Astrocyte (in vitro differentiated cells and primary cell): Measurements from ENCODE around the gene SCNN1B. TPM values are rescaled to one million over a fixed set of nuclear protein-coding genes. Genes with fewer than 3 reads are reported as not detected.

Experiments used
- DNase-seq: peaks from one replicate; pipeline ENCODE4 v3.0.0-alpha.2; 2010; ENCODE audit warnings: low read depth
- FAIRE-seq: peaks from 2 replicates; lab custom pipeline; 2011; peaks lifted over from hg19 to GRCh38; lab: Jason Lieb, UNC
- H2AFZ ChIP-seq: 2 replicates; pipeline ENCODE4 v1.6.0; 2012; ENCODE audit warnings: low read depth, low read length, inconsistent platforms
- H3K27ac ChIP-seq: 2 replicates; pipeline ENCODE4 v1.5.1; 2011; ENCODE audit warnings: low read depth, low read length, inconsistent platforms
- H3K27me3 ChIP-seq: 2 replicates; pipeline ENCODE4 v1.6.0; 2011; ENCODE audit warnings: low read length, inconsistent platforms; ENCODE audit not compliant: insufficient read depth
- H3K36me3 ChIP-seq: 2 replicates; pipeline ENCODE4 v1.5.1; 2011; ENCODE audit warnings: low read length, inconsistent platforms; ENCODE audit not compliant: insufficient read depth
- H3K4me1 ChIP-seq: 2 replicates; pipeline ENCODE4 v1.5.1; 2011; ENCODE audit warnings: low read length, inconsistent platforms; ENCODE audit not compliant: insufficient read depth
- H3K4me2 ChIP-seq: 2 replicates; pipeline ENCODE4 v1.6.0; 2012; ENCODE audit warnings: low read length, inconsistent platforms
- H3K4me3 ChIP-seq: 2 replicates; pipeline ENCODE4 v1.5.1; 2011; ENCODE audit warnings: low read depth, mild to moderate bottlenecking, low read length, inconsistent platforms; ENCODE audit not compliant: insufficient read depth
- H3K79me2 ChIP-seq: 2 replicates; pipeline ENCODE4 v1.6.0; 2012; ENCODE audit warnings: mild to moderate bottlenecking, low read length, inconsistent platforms; ENCODE audit not compliant: insufficient read depth
- H3K9ac ChIP-seq: 2 replicates; pipeline ENCODE4 v1.6.0; 2012; ENCODE audit warnings: mild to moderate bottlenecking, low read length, inconsistent platforms
- H3K9me3 ChIP-seq: 2 replicates; pipeline ENCODE4 v1.5.1; 2012; ENCODE audit warnings: low read depth, mild to moderate bottlenecking, low read length, inconsistent platforms; ENCODE audit not compliant: insufficient read depth
- H4K20me1 ChIP-seq: 2 replicates; pipeline ENCODE4 v1.6.0; 2012; ENCODE audit warnings: low read length, inconsistent platforms; ENCODE audit not compliant: insufficient read depth
- H3K27ac Mint-ChIP-seq: one replicate; pipeline ENCODE4 v1.8.0; 2021; ENCODE audit warnings: mild to moderate bottlenecking, mixed read lengths; ENCODE audit not compliant: unreplicated experiment
- H3K27me3 Mint-ChIP-seq: one replicate; pipeline ENCODE4 v1.8.0; 2021; ENCODE audit warnings: low read depth, mixed read lengths; ENCODE audit not compliant: unreplicated experiment
- H3K36me3 Mint-ChIP-seq: one replicate; pipeline ENCODE4 v1.8.0; 2021; ENCODE audit warnings: low read depth, mixed read lengths; ENCODE audit not compliant: unreplicated experiment
- H3K4me1 Mint-ChIP-seq: one replicate; pipeline ENCODE4 v1.8.0; 2021; ENCODE audit warnings: low read depth, mixed read lengths; ENCODE audit not compliant: unreplicated experiment
- H3K4me3 Mint-ChIP-seq: one replicate; pipeline ENCODE4 v1.8.0; 2021; ENCODE audit warnings: mild to moderate bottlenecking, moderate library complexity, mixed read lengths; ENCODE audit not compliant: unreplicated experiment
- H3K9me3 Mint-ChIP-seq: one replicate; pipeline ENCODE4 v1.8.0; 2021; ENCODE audit warnings: mild to moderate bottlenecking, mixed read lengths; ENCODE audit not compliant: unreplicated experiment
- CTCF ChIP-seq: IDR thresholded peaks from 2 replicates; pipeline ENCODE4 v1.5.1; 2011; ENCODE audit warnings: low read depth, mild to moderate bottlenecking, inconsistent platforms, low read length, moderate library complexity; ENCODE audit not compliant: insufficient read depth
- EZH2 ChIP-seq: IDR thresholded peaks from 2 replicates; pipeline ENCODE4 v1.6.1; 2012; ENCODE audit warnings: mild to moderate bottlenecking, low read length, inconsistent platforms; ENCODE audit not compliant: insufficient read depth
- total RNA-seq: library from RNA; stranded (reverse); gene quantifications from 2 replicates; pipeline ENCODE4 v1.2.1, GENCODE V29; 2021

The SCNN1B gene
- total RNA-seq, 1 donor from 2014 or later: not detected

GRCh38 chr16:23343643-23344612 is 41.8 kb downstream of the SCNN1B start:
- Histone ChIP-seq H3K9me3 (no peaks in the 10 kb centered on the region), H3K4me1 (no peaks in the 10 kb centered on the region), H4K20me1 (no peaks in the 10 kb centered on the region), H3K9ac (no peak overlapping the region), H3K79me2 (no peaks in the 10 kb centered on the region), H3K4me2 (no peak overlapping the region), H2AFZ (no peak overlapping the region), H3K27me3 (no peaks in the 10 kb centered on the region), H3K27ac (no peak overlapping the region), H3K4me3 (no peak overlapping the region), H3K36me3 (no peaks in the 10 kb centered on the region)
- no peak for DNase-seq
- Mint-ChIP-seq H3K27ac (no peak overlapping the region), H3K27me3 (peaks cover 21% of the 10 kb centered on the region), H3K9me3 (peaks cover 2% of the 10 kb centered on the region), H3K36me3 (no peaks in the 10 kb centered on the region), H3K4me3 (no peak overlapping the region), H3K4me1 (no peaks in the 10 kb centered on the region)
- no peak for FAIRE-seq
- no peak for TF ChIP-seq CTCF

GRCh38 chr16:23345237-23345636 is 43.1 kb downstream of the SCNN1B start:
- H3K4me2 ChIP-seq: no peak overlapping the region
- no peaks in the 10 kb centered on the region for H4K20me1 ChIP-seq
- H3K4me3 Mint-ChIP-seq: no peak overlapping the region
- H3K4me1 ChIP-seq: no peaks in the 10 kb centered on the region
- TF ChIP-seq CTCF (no peak), EZH2 (no peak)
- H3K36me3 ChIP-seq: no peaks in the 10 kb centered on the region
- no peaks in the 10 kb centered on the region for H3K79me2 ChIP-seq
- H3K27me3 ChIP-seq: no peaks in the 10 kb centered on the region
- no peak for FAIRE-seq
- H2AFZ ChIP-seq: no peak overlapping the region
- no peaks in the 10 kb centered on the region for H3K9me3 ChIP-seq
- no peak overlapping the region for H3K27ac Mint-ChIP-seq
- peaks cover 2% of the 10 kb centered on the region for H3K9me3 Mint-ChIP-seq
- no peaks in the 10 kb centered on the region for H3K4me1 Mint-ChIP-seq
- no peak overlapping the region for H3K4me3 ChIP-seq
- H3K9ac ChIP-seq: no peak overlapping the region
- H3K36me3 Mint-ChIP-seq: no peaks in the 10 kb centered on the region
- no peak overlapping the region for H3K27ac ChIP-seq
- no peak for DNase-seq
- H3K27me3 Mint-ChIP-seq: peaks cover 27% of the 10 kb centered on the region
